Adipose tissue (tissue), 3 donors: ENCODE results near the gene WDHD1. TPM values are rescaled to one million over a fixed set of nuclear protein-coding genes. Genes with fewer than 3 reads are reported as not detected.
"Not testable (repeated sequence)": the region's sequence is repeated elsewhere in the genome, so short reads cannot be mapped to it uniquely, and the experiment has no call there.

Source experiments
- H3K27ac ChIP-seq: one replicate; pipeline ENCODE4 v1.5.1; 2013; ENCODE audit warnings: low read depth, low read length
- WGBS, 3 donors: extraction: QIAGEN DNeasy Blood & Tissue Kit; methylation state at CpG; one replicate each; pipeline ENCODE4 v1.1.7; 2013; 5-methylcytosine and 5-hydroxymethylcytosine counted together
- polyA plus RNA-seq, 3 donors: library from polyadenylated mRNA; stranded (reverse); fragments of 200-250 nt; gene quantifications; one replicate each; pipeline ENCODE4 v1.2.3, GENCODE V29; 2013
- donor health status: healthy with polysubstance abuse.
- donor health status: Bipolar disorder and iron deficiency.
- donor health status: healthy.

WDHD1 gene
- polyA plus RNA-seq, 3 donors: 0.49 to 0.90 (median 0.59) TPM

- 0 to 1% (median 1%) methylated on average over 10 of the region's 10 CpGs for WGBS, 3 donors
- H3K27ac ChIP-seq: peak overlapping the region; percentile 56
Observed at GRCh38 chr14:55051165-55051422, 24.2 kb upstream of the WDHD1 start.

GRCh38 chr14:55048900-55049436 lies 22.1 kb upstream of the WDHD1 start:
- 71 to 78% (median 74%) methylated on average over 2 of the region's 2 CpGs for WGBS, 3 donors

GRCh38 chr14:55047301-55048053 lies 20.6 kb upstream of the WDHD1 start:
- no peak overlapping the region for H3K27ac ChIP-seq
- WGBS, 3 donors: 76 to 92% (median 80%) methylated on average over 5 of the region's 5 CpGs

More at GRCh38 chr14:55048900-55049436, 22.1 kb upstream of the WDHD1 start:
- H3K27ac ChIP-seq: no peak overlapping the region

- H3K27ac ChIP-seq: no peak overlapping the region
Observed at GRCh38 chr14:55045087-55045486, 18.2 kb upstream of the WDHD1 start.

GRCh38 chr14:55043528-55043927 lies 16.6 kb upstream of the WDHD1 start:
- no peak overlapping the region for H3K27ac ChIP-seq
- WGBS, 3 donors: 91 to 94% (median 91%) methylated on average over 5 of the region's 5 CpGs

- no peak overlapping the region for H3K27ac ChIP-seq
Observed at GRCh38 chr14:55038708-55039107, 11.8 kb upstream of the WDHD1 start.

GRCh38 chr14:55037995-55038394 lies 11.1 kb upstream of the WDHD1 start:
- H3K27ac ChIP-seq: not testable (repeated sequence)

GRCh38 chr14:55031190-55031589 lies 4.3 kb upstream of the WDHD1 start:
- WGBS, 3 donors: 26 to 33% (median 27%) methylated on average over 2 of the region's 2 CpGs
- H3K27ac ChIP-seq: no peak overlapping the region

GRCh38 chr14:55028476-55028875 lies 1.6 kb upstream of the WDHD1 start:
- 66 to 77% (median 76%) methylated on average over 4 of the region's 4 CpGs for WGBS, 3 donors
- no peak overlapping the region for H3K27ac ChIP-seq

- H3K27ac ChIP-seq: no peak overlapping the region
- 6% methylated on average over 8 of the region's 8 CpGs for WGBS, 3 donors
Observed at GRCh38 chr14:55028066-55028465, 1.2 kb upstream of the WDHD1 start.

GRCh38 chr14:55026441-55026792 lies 482 bp downstream of the WDHD1 start:
- H3K27ac ChIP-seq: no peak overlapping the region
- WGBS, 3 donors: 2 to 3% (median 3%) methylated on average over 9 of the region's 9 CpGs

GRCh38 chr14:55025948-55026347 lies 951 bp downstream of the WDHD1 start:
- H3K27ac ChIP-seq: no peak overlapping the region
- WGBS, 3 donors: 19 to 41% (median 40%) methylated on average over 7 of the region's 7 CpGs

- H3K27ac ChIP-seq: not testable (repeated sequence)
- 71 to 88% (median 85%) methylated on average over 2 of the region's 5 CpGs for WGBS, 3 donors
Observed at GRCh38 chr14:55024365-55024764, 2.5 kb downstream of the WDHD1 start.

GRCh38 chr14:55019968-55020554 lies 6.8 kb downstream of the WDHD1 start:
- 96 to 99% (median 97%) methylated on average over 2 of the region's 2 CpGs for WGBS, 3 donors
- H3K27ac ChIP-seq: no peak overlapping the region

GRCh38 chr14:55015006-55015405 lies 11.9 kb downstream of the WDHD1 start:
- 94 to 96% (median 94%) methylated on average over 2 of the region's 2 CpGs for WGBS, 3 donors
- no peak overlapping the region for H3K27ac ChIP-seq

GRCh38 chr14:55005071-55005470 lies 21.8 kb downstream of the WDHD1 start:
- 59 to 83% (median 68%) methylated on average over 4 of the region's 4 CpGs for WGBS, 3 donors
- no peak overlapping the region for H3K27ac ChIP-seq

GRCh38 chr14:55000381-55000780 lies 26.5 kb downstream of the WDHD1 start:
- H3K27ac ChIP-seq: no peak overlapping the region
- 49 to 88% (median 60%) methylated on average over 3 of the region's 3 CpGs for WGBS, 3 donors

GRCh38 chr14:54985156-54985555 lies 41.7 kb downstream of the WDHD1 start:
- no peak overlapping the region for H3K27ac ChIP-seq
- 85 to 92% (median 92%) methylated on average over 4 of the region's 4 CpGs for WGBS, 3 donors

- H3K27ac ChIP-seq: no peak overlapping the region
- WGBS, 3 donors: 78 to 80% (median 79%) methylated on average over 6 of the region's 6 CpGs
Observed at GRCh38 chr14:54981698-54982097, 45.2 kb downstream of the WDHD1 start.

- no peak overlapping the region for H3K27ac ChIP-seq
- WGBS, 3 donors: 78 to 97% (median 92%) methylated on average over 3 of the region's 3 CpGs
Observed at GRCh38 chr14:54979039-54979438, 47.9 kb downstream of the WDHD1 start.
